HT-29 (cell line): ENCODE measurements around the gene SCGB1A1. TPM values are rescaled to one million over a fixed set of nuclear protein-coding genes. Genes with fewer than 3 reads are reported as not detected.
A peak's percentile ranks its signal among the peaks of the same experiment; 100 is the strongest.
"Not testable (repeated sequence)": the region's sequence is repeated elsewhere in the genome, so short reads cannot be mapped to it uniquely, and the experiment has no call there.

Experiments
- DNase-seq: peaks from one replicate; pipeline ENCODE4 v3.0.0-alpha.2; 2015; ENCODE audit warnings: low spot score
- total RNA-seq: library from RNA; depleted of rRNA; stranded (reverse); fragments of >200 nt; shearing (Covaris generic); gene quantifications from 2 replicates; pipeline ENCODE4 v1.2.3, GENCODE V29; 2014; rRNA removed

SCGB1A1 gene
- total RNA-seq = not detected in 2 replicates

DNA sequence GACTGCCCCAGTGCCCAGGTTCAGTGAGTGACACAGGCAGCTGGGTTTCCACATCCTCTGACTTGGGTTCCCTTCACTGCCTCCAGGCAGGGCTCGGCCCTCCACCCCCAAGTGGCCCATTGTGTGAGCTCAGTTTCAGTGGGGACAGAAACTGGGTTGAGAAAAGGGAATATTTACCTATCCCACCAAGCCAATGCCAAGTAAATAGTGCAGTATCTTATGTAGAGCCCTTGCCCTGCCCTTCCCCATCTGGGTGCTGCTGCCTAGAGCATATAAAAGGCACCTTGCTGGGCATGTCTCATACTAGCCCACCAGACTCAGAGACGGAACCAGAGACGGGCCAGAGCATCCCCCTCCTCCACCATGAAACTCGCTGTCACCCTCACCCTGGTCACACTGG, at the start of gene SCGB1A1:
TSS of gene SCGB1A1 (plus strand) at position 301 of the 400 bp plus-strand sequence. CDS start at position 364, 63 bp downstream.
- no peak for DNase-seq

- DNase-seq = peak; percentile 70
These were observed 47.9 kb upstream of the SCGB1A1 start for GRCh38 chr11:62370743-62371440.

GRCh38 chr11:62372871-62373270, 46.0 kb upstream of the SCGB1A1 start:
- no peak for DNase-seq

DNA sequence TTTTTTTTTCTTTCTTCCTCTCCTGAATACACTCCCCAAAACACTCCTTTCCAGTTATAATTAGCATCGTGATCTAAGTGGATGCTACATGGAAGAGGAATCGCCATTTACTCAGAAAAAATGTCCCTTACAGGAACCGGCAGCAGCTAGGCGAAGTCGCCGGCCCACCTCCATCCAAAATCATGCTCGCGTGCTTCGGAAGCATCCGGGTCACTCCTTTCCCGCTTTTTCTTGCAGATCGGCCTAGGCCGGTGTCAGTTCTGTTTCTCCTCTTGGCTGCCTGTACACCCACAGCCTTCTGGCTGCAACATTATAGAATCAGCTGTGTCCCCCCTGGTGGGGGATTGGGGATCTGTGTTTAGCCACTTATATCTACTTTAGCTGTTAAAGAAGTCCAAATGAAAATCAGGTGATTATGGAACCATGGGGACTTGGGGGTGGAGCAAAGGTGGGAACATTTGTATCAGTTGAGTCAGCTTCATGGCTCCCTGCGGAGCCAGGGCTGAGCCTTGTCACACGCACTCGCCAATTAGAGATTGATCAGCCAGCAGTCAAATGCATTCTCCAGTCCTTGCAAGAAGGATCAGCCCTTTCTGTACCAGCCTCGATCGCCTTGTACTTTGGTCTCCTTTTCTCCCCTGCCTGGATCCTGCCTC, 45.2 kb upstream of the SCGB1A1 start:
- no peak for DNase-seq

DNA sequence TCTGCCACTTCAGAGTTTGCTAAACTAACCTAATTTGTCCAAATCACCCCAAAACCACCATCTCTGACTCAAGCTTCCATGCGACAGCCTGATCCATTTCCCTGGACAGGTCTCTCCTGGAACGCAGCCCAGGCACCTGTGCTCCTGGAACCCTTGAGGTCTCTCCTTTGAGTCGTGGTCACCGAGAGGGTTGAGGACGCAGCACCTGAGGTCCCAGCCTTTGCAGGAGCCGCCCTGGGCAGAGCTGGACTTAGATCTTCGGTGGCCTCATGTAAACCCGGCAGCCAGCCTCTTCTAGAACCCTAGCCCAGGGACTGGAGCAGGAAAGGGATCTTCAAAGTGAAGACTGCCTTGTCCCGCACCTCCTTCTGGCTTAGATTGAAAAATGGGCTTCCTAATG, 44.0 kb upstream of the SCGB1A1 start:
- no peak for DNase-seq

GRCh38 chr11:62378459-62379063, 40.3 kb upstream of the SCGB1A1 start:
- peak; percentile 83 for DNase-seq

DNA sequence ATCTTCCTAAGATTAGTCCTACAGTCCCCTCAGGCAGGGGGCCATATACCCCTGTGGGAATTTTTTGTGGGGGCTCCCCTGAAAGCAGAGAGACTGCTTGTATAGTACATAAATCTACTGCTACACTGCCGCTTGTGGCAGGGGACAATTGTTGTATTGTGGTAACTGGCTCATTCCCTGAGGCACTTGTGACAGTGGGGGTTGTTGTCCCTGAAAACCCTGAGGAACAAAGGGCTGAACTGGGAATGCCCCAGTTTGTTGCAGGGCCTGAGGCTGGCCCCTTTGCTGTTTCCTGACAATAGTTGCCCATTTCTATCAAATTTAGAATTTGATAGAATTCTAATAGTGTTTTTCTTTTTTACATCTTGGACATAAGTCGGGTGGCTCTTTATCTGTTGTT, 39.2 kb upstream of the SCGB1A1 start:
- not testable (repeated sequence) for DNase-seq

DNA sequence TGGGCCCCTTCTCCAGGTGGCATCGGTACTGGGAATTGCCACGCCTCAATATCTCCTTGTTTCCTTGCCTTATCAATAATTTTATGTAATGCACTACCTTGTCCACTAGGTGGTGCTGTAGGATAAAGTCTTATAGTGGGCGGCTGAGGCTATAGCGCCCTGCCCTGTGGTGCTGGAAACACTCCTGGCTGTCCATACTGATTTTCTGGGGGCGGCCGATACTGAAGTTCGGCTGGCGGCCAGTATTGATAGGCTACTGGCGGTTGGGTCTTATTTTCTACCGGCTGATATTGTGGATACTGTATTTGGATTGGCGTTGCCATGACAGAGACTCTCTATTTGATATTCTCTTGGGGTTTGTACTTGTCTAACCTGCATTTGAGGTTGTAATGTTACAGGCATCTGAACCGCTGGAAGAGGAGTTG, 38.0 kb upstream of the SCGB1A1 start:
- DNase-seq = peak; percentile 94

DNA sequence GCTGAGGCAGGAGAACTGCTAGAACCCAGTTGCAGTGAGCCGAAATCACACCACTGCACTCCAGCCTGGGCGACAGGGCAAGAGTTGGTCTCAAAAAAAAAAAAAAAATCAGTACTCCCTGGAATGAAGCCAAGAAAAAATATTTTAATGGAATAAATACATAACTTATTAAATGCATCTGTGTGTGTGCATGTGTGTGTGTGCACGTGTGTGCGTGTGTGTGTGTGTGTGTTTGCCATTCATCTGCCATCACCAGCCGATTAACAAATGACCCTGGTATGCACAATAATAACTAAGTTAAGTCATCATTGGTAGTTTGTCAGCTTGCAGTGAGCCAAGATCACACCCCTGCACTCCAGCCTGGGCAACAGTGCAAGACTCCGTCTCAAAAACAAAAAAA, 35.0 kb upstream of the SCGB1A1 start:
- DNase-seq = no peak

DNA sequence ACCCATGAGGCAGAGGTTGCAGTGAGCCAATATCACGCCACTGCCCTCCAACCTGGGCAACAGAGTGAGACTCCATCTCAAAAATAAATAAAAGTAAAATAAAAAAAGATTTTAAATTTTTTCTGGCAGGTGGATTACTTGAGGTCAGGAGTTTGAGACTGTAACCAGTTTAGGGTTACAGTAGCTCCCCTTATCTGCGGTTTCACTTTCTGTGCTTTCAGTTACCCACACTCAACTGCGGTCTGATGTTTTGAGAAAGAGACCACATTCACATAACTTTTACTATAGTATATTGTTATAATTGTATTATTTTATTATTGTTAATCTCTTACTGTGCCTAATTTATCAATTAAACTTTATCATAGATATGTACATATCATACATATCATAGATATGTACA, 32.8 kb upstream of the SCGB1A1 start:
- not testable (repeated sequence) for DNase-seq

DNA sequence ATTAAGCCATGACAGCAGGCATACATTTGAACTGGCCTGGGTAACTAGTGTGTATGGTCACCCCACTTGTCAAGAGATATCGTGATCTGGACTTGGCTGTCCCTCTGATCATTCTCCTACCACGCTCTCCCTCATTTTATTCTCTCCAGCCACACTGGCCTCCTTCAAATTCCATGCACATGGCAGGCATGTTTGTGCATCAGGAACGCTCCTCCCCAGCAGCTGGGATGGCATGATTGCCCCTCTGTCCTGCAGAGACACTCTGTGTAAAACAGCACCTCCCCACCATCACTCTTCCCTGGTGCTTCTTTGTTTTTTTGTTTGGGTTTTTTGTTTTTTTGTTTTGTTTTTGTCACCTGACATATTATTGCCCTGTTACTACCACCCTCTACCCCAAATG, 31.5 kb upstream of the SCGB1A1 start:
- DNase-seq = no peak

- no peak for DNase-seq
These were observed 29.8 kb upstream of the SCGB1A1 start for GRCh38 chr11:62388999-62389398.

DNA sequence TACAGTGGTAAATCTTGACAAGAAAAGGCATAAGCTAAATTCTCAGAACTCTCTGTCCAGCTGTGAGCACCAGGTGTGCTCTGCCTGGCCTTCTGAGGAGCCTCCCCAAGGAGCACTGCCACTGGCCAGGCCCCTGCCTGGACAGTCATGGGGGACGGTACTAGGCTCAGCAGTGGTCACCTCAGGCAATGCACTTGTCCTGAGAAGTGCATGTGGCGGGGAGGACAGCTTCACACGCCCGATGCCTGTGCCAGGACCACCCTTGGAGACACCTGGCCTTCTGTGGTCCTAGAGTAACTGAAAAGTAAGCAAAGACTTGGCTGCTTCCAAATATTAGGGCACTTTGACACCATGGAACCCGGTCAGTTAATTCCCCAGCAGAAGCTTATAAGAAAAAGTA, 28.6 kb upstream of the SCGB1A1 start:
- DNase-seq = no peak

GRCh38 chr11:62390722-62391121, 28.1 kb upstream of the SCGB1A1 start:
- no peak for DNase-seq

GRCh38 chr11:62391642-62392425, 27.0 kb upstream of the SCGB1A1 start:
- no peak for DNase-seq

DNA sequence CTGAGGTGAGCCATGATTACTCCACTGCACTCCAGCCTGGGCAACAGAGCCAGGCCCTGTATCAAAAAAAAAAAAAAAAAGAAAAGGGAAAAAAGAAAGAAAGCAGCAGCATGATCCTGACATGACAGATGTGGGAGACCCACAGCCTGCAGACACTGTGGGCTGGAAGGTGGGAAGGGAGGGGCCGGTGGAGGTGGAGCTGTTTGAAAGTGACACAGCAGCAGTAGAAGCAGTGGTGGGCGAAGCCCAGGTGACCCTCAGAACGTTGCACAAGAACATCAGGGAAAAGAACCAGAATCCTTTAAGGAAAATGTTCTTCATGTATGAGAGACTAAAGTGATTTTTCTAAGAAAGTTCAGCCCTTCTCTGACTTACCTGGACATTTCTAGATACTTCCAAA, 26.3 kb upstream of the SCGB1A1 start:
- no peak for DNase-seq

DNA sequence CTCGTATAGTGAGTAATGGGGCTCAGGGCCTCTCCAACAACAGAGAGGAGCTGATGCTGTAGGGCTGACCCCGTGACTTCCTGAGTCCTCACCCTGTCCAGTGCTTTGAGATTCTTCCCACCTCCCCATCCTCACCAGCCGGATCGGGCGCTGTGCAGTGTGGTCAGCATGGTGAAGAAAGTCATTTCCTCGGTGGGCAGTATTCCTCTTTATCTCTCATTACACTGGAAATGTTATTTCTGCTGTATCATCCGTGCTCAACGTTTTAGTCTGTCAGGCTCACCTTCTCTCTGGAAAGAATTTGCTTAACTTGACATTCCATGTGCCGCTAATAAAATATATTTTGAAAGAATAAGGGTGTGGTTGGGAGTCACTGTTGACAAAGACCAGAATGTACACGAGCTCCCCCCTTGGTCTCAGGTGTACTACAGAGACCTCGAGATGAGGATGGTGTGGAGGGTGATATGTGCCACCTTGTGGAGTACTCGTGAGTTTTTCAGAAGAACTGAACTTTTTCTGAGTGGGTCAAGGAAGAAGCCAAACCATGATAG, 25.7 kb upstream of the SCGB1A1 start:
- peak; percentile 77 for DNase-seq

DNA sequence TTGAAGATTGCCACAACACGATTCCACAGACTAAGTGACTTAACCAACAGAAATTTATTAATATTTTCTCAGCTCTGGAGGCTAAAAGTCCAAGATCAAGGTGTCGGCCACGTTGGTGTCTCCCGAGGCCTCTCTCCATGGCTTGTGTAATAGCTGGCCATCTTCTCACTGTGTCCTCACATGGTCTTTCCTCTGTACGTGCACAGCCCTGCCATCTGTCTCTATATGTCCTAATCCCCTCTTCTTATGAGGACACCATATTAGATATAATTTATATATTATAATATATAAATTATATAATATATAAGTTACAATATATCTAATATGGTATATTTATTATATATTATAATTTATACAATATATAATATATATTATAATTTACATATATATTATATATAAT, 25.1 kb upstream of the SCGB1A1 start:
- no peak for DNase-seq

GRCh38 chr11:62394825-62395538, 23.9 kb upstream of the SCGB1A1 start:
- peak; percentile 92 for DNase-seq

DNA sequence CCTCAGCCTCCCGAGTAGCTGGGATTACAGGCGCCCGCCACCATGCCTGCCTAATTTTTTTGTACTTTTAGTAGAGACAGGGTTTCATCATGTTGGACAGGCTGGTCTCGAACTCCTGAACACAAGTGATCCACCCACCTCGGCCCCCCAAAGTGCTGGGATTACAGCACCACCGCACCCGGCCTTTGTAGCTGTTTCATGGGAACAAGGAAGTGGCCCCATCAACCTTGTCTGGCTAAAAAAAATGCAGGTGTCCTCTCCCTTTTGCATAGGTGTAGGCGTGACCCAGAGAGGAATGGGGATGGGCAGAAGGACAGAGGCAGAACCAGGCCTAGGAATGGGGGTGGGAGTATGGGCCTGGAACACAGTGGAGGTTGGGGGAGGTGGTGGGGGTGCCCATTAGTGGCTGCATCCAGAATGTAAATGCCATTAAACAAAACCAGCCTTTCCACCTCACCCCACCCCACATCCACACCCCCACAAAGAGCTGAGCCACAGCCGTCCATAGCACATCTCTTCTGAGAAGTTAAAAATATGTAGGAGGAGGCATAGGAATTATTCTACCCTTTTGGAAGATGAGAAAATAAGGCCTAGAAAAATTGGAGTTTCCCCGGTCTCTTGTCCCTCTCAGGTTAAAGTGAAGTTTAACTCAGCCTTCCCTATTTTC, 22.8 kb upstream of the SCGB1A1 start:
- no peak for DNase-seq
